H9 (cell line): ENCODE measurements around the gene ACTL6B. TPM values are rescaled to one million over a fixed set of nuclear protein-coding genes. Genes with fewer than 3 reads are reported as not detected.

ENCODE experiments used
- DNase-seq: peaks from one replicate; pipeline ENCODE4 v3.0.0-alpha.2; 2017
- H2AFZ ChIP-seq: one replicate; pipeline ENCODE4 v1.6.1; 2013; ENCODE audit warnings: mild to moderate bottlenecking, low read length, control low read depth, moderate library complexity
- H2AK5ac ChIP-seq: 2 replicates; pipeline ENCODE4 v1.6.1; 2013; ENCODE audit warnings: low read length, control low read depth, mixed read lengths; ENCODE audit not compliant: insufficient read length
- H2BK120ac ChIP-seq: one replicate; pipeline ENCODE4 v1.6.1; 2013; ENCODE audit warnings: low read depth, mild to moderate bottlenecking, low read length, control low read depth, inconsistent platforms; ENCODE audit not compliant: poor library complexity, severe bottlenecking
- H2BK12ac ChIP-seq: 2 replicates; pipeline ENCODE4 v1.6.1; 2013; ENCODE audit warnings: low read length, control low read depth, mixed read lengths, low read depth; ENCODE audit not compliant: insufficient read length
- H2BK15ac ChIP-seq: 2 replicates; pipeline ENCODE4 v1.6.1; 2013; ENCODE audit warnings: low read depth, low read length, control low read depth
- H2BK20ac ChIP-seq: one replicate; pipeline ENCODE4 v1.6.1; 2013; ENCODE audit warnings: low read depth, mild to moderate bottlenecking, low read length, control low read depth, inconsistent platforms; ENCODE audit not compliant: poor library complexity, severe bottlenecking
- H2BK5ac ChIP-seq: 2 replicates; pipeline ENCODE4 v1.6.1; 2013; ENCODE audit warnings: low read length, control low read depth, mixed read lengths; ENCODE audit not compliant: insufficient read length
- H3K14ac ChIP-seq: 2 replicates; pipeline ENCODE4 v1.6.1; 2013; ENCODE audit warnings: low read length, control low read depth; ENCODE audit not compliant: insufficient read depth
- H3K18ac ChIP-seq: 2 replicates; pipeline ENCODE4 v1.6.1; 2013; ENCODE audit warnings: low read depth, mild to moderate bottlenecking, mixed read lengths, low read length, control low read depth; ENCODE audit not compliant: insufficient read length
- H3K23ac ChIP-seq: 2 replicates; pipeline ENCODE4 v1.6.1; 2013; ENCODE audit warnings: low read length, control low read depth, mixed read lengths, low read depth; ENCODE audit not compliant: insufficient read length
- H3K23me2 ChIP-seq: 2 replicates; pipeline ENCODE4 v1.6.1; 2013; ENCODE audit warnings: low read depth, mild to moderate bottlenecking, mixed read lengths, low read length, control low read depth; ENCODE audit not compliant: insufficient read length, poor library complexity, severe bottlenecking
- H3K27ac ChIP-seq: 2 replicates; pipeline ENCODE4 v1.5.1; 2013; ENCODE audit warnings: low read length, control low read depth, mixed read lengths, low read depth; ENCODE audit not compliant: insufficient read length
- H3K27me3 ChIP-seq: 2 replicates; pipeline ENCODE4 v1.6.1; 2013; ENCODE audit warnings: low read length, control low read depth, inconsistent platforms; ENCODE audit not compliant: insufficient read depth
- H3K4ac ChIP-seq: 2 replicates; pipeline ENCODE4 v1.6.1; 2013; ENCODE audit warnings: low read depth, mild to moderate bottlenecking, control low read depth, inconsistent platforms, low read length, moderate library complexity
- H3K4me1 ChIP-seq: 2 replicates; pipeline ENCODE4 v1.6.1; 2013; ENCODE audit warnings: low read length, control low read depth, inconsistent platforms; ENCODE audit not compliant: insufficient read depth
- H3K4me2 ChIP-seq: 2 replicates; pipeline ENCODE4 v1.6.1; 2013; ENCODE audit warnings: low read length, control low read depth, mixed read lengths; ENCODE audit not compliant: insufficient read length, insufficient read depth
- H3K56ac ChIP-seq: 2 replicates; pipeline ENCODE4 v1.6.1; 2013; ENCODE audit warnings: low read depth, mild to moderate bottlenecking, mixed read lengths, low read length, control low read depth; ENCODE audit not compliant: insufficient read length
- H3K79me1 ChIP-seq: 2 replicates; pipeline ENCODE4 v1.6.1; 2013; ENCODE audit warnings: low read depth, mild to moderate bottlenecking, moderate library complexity, low read length, control low read depth, inconsistent platforms; ENCODE audit not compliant: insufficient read depth, poor library complexity, severe bottlenecking
- H3K79me2 ChIP-seq: 2 replicates; pipeline ENCODE4 v1.6.1; 2013; ENCODE audit warnings: low read length, control low read depth, inconsistent platforms; ENCODE audit not compliant: insufficient read depth
- H3K9ac ChIP-seq: 2 replicates; pipeline ENCODE4 v1.6.1; 2013; ENCODE audit warnings: low read length, control low read depth, mixed read lengths; ENCODE audit not compliant: insufficient read length; ENCODE audit errors: extremely low read depth
- H3K9me3 ChIP-seq: one replicate; pipeline ENCODE4 v1.6.1; 2013; ENCODE audit warnings: low read depth, low read length, inconsistent platforms; ENCODE audit not compliant: control insufficient read depth
- H3T11ph ChIP-seq: one replicate; pipeline ENCODE4 v1.6.1; 2013; ENCODE audit warnings: mild to moderate bottlenecking, low read length, control low read depth, inconsistent platforms
- H4K20me1 ChIP-seq: one replicate; pipeline ENCODE4 v1.6.1; 2013; ENCODE audit not compliant: control insufficient read depth, insufficient read length, insufficient read depth
- H4K5ac ChIP-seq: 2 replicates; pipeline ENCODE4 v1.6.1; 2013; ENCODE audit warnings: low read depth, mild to moderate bottlenecking, mixed read lengths, low read length, control low read depth; ENCODE audit not compliant: insufficient read length
- H4K8ac ChIP-seq: replicated peaks from 2 replicates; pipeline ENCODE4 v1.6.1; 2013; ENCODE audit warnings: low read length, control low read depth, mixed read lengths, low read depth; ENCODE audit not compliant: insufficient read length
- H4K91ac ChIP-seq: 2 replicates; pipeline ENCODE4 v1.6.1; 2013; ENCODE audit warnings: low read depth, mild to moderate bottlenecking, moderate library complexity, mixed read lengths, low read length, control low read depth; ENCODE audit not compliant: insufficient read length
- H3K27ac Mint-ChIP-seq, 3 experiments: 2 replicates in 2 of 3; 3 replicates in 1 of 3; pipeline ENCODE4 v1.8.0; 2020 to 2021; ENCODE audit warnings: mixed read lengths in 3 of 3, mild to moderate bottlenecking in 1 of 3, moderate library complexity in 1 of 3
- H3K27me3 Mint-ChIP-seq: 2 replicates; pipeline ENCODE4 v1.8.0; 2021; ENCODE audit warnings: low read depth, mild to moderate bottlenecking, moderate library complexity, mixed read lengths
- H3K36me3 Mint-ChIP-seq, 3 experiments: 2 replicates in 2 of 3; 3 replicates in 1 of 3; pipeline ENCODE4 v1.8.0; 2020 to 2021; ENCODE audit warnings: low read depth in 3 of 3, mixed read lengths in 3 of 3; ENCODE audit not compliant: insufficient read depth in 1 of 3
- H3K4me1 Mint-ChIP-seq, 2 experiments: 2 replicates each; pipeline ENCODE4 v1.8.0; 2020; ENCODE audit warnings: mixed read lengths in 2 of 2
- H3K4me3 Mint-ChIP-seq, 2 experiments: 2 replicates in 1 of 2; 3 replicates in 1 of 2; pipeline ENCODE4 v1.8.0; 2020 to 2021; ENCODE audit warnings: mild to moderate bottlenecking in 2 of 2, mixed read lengths in 2 of 2, moderate library complexity in 1 of 2
- H3K9me3 Mint-ChIP-seq, 2 experiments: 2 replicates in 1 of 2; 3 replicates in 1 of 2; pipeline ENCODE4 v1.8.0; 2020; ENCODE audit warnings: mild to moderate bottlenecking in 2 of 2, mixed read lengths in 2 of 2, moderate library complexity in 1 of 2
- CTCF ChIP-seq: fragments of 200-600 bp; sonication (generic); conservative IDR thresholded peaks from 3 replicates; pipeline ENCODE4 v1.8.0; 2021; ENCODE audit warnings: antibody characterized with exemption, mild to moderate bottlenecking
- WGBS: extraction: QIAGEN DNeasy Blood & Tissue Kit; methylation state at CpG from one replicate; pipeline ENCODE4 v1.1.7; 2013; ENCODE audit warnings: missing lambda C conversion rate, low lambda C conversion rate, mixed read lengths; ENCODE audit not compliant: insufficient read length; ENCODE audit errors: extremely low coverage; 5-methylcytosine and 5-hydroxymethylcytosine counted together
- total RNA-seq: library from RNA; stranded (reverse); gene quantifications from 2 replicates; pipeline ENCODE4 v1.2.1, GENCODE V29; 2021

ACTL6B gene
- total RNA-seq, 1 experiment from 2014 or later, result 0.50 TPM

- Mint-ChIP-seq H3K27ac (no peak overlapping the region), H3K4me1 (peaks cover 9 to 15% of the 10 kb centered on the region in 2 experiments), H3K27me3 (peaks cover 36% of the 10 kb centered on the region), H3K4me3 (peak overlapping the region; percentile 41 to 78; a peak in 4 of 5 replicates), H3K36me3 (peaks cover 0 to 4% (median 0%) of the 10 kb centered on the region in 3 experiments; a peak in 1 of 7 replicates), H3K9me3 (no peaks in the 10 kb centered on the region)
- Histone ChIP-seq H4K20me1 (no peaks in the 10 kb centered on the region), H2AFZ (no peak overlapping the region), H4K8ac (no peak overlapping the region), H3K23ac (no peak overlapping the region), H3K27me3 (peaks cover 3% of the 10 kb centered on the region; the same call in 1 of the 2 replicates), H3K4me1 (no peaks in the 10 kb centered on the region), H3K4me2 (peak overlapping the region; percentile 60), H3K9ac (no peak overlapping the region), H2BK5ac (no peak overlapping the region), H3T11ph (no peak overlapping the region), H2BK12ac (no peak overlapping the region), H3K18ac (no peak overlapping the region), H3K79me2 (no peaks in the 10 kb centered on the region), H2BK15ac (no peak overlapping the region), H2BK120ac (no peak overlapping the region), H3K23me2 (peaks cover 5% of the 10 kb centered on the region), H2AK5ac (no peak overlapping the region), H3K79me1 (no peaks in the 10 kb centered on the region), H2BK20ac (no peak overlapping the region), H3K9me3 (no peaks in the 10 kb centered on the region), H3K14ac (no peak overlapping the region), H3K56ac (no peak overlapping the region), H4K91ac (no peak overlapping the region), H3K27ac (no peak overlapping the region), H3K4ac (no peak overlapping the region), H4K5ac (no peak overlapping the region)
- no CpG with 5 or more reads among the region's 3 CpGs for WGBS
- no peak for TF ChIP-seq CTCF
- DNase-seq, result no peak
Measured at GRCh38 chr7:100626055-100626454, 30.2 kb downstream of the ACTL6B start.
